ENCODE measurements around the gene WFIKKN2. TPM values are rescaled to one million over a fixed set of nuclear protein-coding genes. Genes with fewer than 3 reads are reported as not detected.
A peak's percentile ranks its signal among the peaks of the same experiment; 100 is the strongest.

Gene WFIKKN2
- total and polyA plus RNA-seq, 2 of the 13 experiments (the other 11 are each of a cell fraction or from before 2014, with no cell fraction given): not detected

GRCh38 chr17:50855708-50856330 lies 20.4 kb downstream of the WFIKKN2 start (continued):
- TF ChIP-seq ZNF318 (CRISPR knock-in tag; IDR thresholded peaks at IDR 0.05) (no peak), ZBTB7B (CRISPR knock-in tag; IDR thresholded peaks at IDR 0.05) (no peak), RFXAP (CRISPR knock-in tag; IDR thresholded peaks at IDR 0.05; ENCODE audit: borderline replicate concordance) (no peak), JARID2 (CRISPR knock-in tag; IDR thresholded peaks at IDR 0.05; ENCODE audit: insufficient replicate concordance) (no peak), MIXL1 (CRISPR knock-in tag; IDR thresholded peaks at IDR 0.05) (peak; percentile 39; the same call in 1 of the 2 replicates), PHB2 (IDR thresholded peaks at IDR 0.05; ENCODE audit: partially characterized antibody) (no peak), NFIB (CRISPR knock-in tag; IDR thresholded peaks at IDR 0.05; ENCODE audit: borderline replicate concordance) (no peak), ZFAT (CRISPR knock-in tag; conservative IDR thresholded peaks at IDR 0.05) (no peak), SNAI1 (CRISPR knock-in tag; IDR thresholded peaks at IDR 0.05; ENCODE audit: borderline replicate concordance) (peak; percentile 31; the same call in 1 of the 2 replicates), PHF21A (CRISPR knock-in tag; IDR thresholded peaks at IDR 0.05) (no peak), RCOR2 (CRISPR knock-in tag; IDR thresholded peaks at IDR 0.05) (no peak), ISL2 (CRISPR knock-in tag; IDR thresholded peaks at IDR 0.05) (peak; percentile 13; the same call in 1 of the 2 replicates), ATF1 (CRISPR knock-in tag; IDR thresholded peaks at IDR 0.05) (peak; percentile 80; the same call in 1 of the 2 replicates), FOXO1 (CRISPR knock-in tag; IDR thresholded peaks at IDR 0.05) (peak; percentile 81; the same call in 1 of the 2 replicates), AFF4 (CRISPR knock-in tag; IDR thresholded peaks at IDR 0.05) (no peak), HDAC6 (IDR thresholded peaks at IDR 0.05; ENCODE audit: low read depth, low read length) (no peak), SOX6 (IDR thresholded peaks at IDR 0.05) (no peak), SOX6 (CRISPR knock-in tag; IDR thresholded peaks at IDR 0.05) (peak; percentile 68), ATF4 (CRISPR knock-in tag; IDR thresholded peaks at IDR 0.05) (no peak)
